GM23338 (cell line): ENCODE measurements around the gene KAT6B. TPM values are rescaled to one million over a fixed set of nuclear protein-coding genes. Genes with fewer than 3 reads are reported as not detected.

Experiments used
- ATAC-seq: fragments of 200-7000 bp; cut with Tn5 transposase; 3 replicates; pipeline ENCODE4 v1.9.1; 2020
- DNase-seq: peaks from one replicate; pipeline ENCODE4 v3.0.0-alpha.2; 2015; ENCODE audit warnings: low spot score
- H2AFZ ChIP-seq: fragments of 200-600 bp; sonication (generic); 2 replicates; pipeline ENCODE4 v1.8.0; 2016; ENCODE audit warnings: antibody characterized with exemption, mild to moderate bottlenecking, moderate library complexity
- H3F3A ChIP-seq: fragments of 200-600 bp; sonication (generic); replicated peaks from 2 replicates; pipeline ENCODE4 v1.8.0; 2017; ENCODE audit warnings: antibody characterized with exemption, mixed run types, low read depth
- H3K27ac ChIP-seq: fragments of 200-600 bp; sonication (generic); 2 replicates; pipeline ENCODE4 v1.6.1; 2016; ENCODE audit warnings: low read depth
- H3K27me3 ChIP-seq: fragments of 200-600 bp; sonication (generic); 2 replicates; pipeline ENCODE4 v1.8.0; 2016; ENCODE audit warnings: mild to moderate bottlenecking, mixed run types, moderate library complexity; ENCODE audit not compliant: insufficient read depth
- H3K36me3 ChIP-seq: fragments of 200-600 bp; sonication (generic); 2 replicates; pipeline ENCODE4 v1.8.0; 2016; ENCODE audit warnings: mild to moderate bottlenecking; ENCODE audit not compliant: insufficient read depth
- H3K4me1 ChIP-seq: fragments of 200-600 bp; sonication (generic); 2 replicates; pipeline ENCODE4 v1.8.0; 2016; ENCODE audit warnings: mild to moderate bottlenecking, moderate library complexity; ENCODE audit not compliant: insufficient read depth
- H3K4me2 ChIP-seq: fragments of 200-600 bp; sonication (generic); 2 replicates; pipeline ENCODE4 v1.7.1; 2017; ENCODE audit warnings: mixed run types
- H3K4me3 ChIP-seq: fragments of 200-600 bp; sonication (generic); 2 replicates; pipeline ENCODE4 v1.6.1; 2016; ENCODE audit warnings: mixed run types
- H3K79me2 ChIP-seq: fragments of 200-600 bp; sonication (generic); replicated peaks from 2 replicates; pipeline ENCODE4 v1.8.0; 2017; ENCODE audit warnings: mild to moderate bottlenecking; ENCODE audit not compliant: insufficient read depth
- H3K9me2 ChIP-seq: fragments of 200-600 bp; sonication (generic); 2 replicates; pipeline ENCODE4 v1.8.0; 2017; ENCODE audit not compliant: insufficient read depth
- H4K20me1 ChIP-seq: fragments of 200-600 bp; sonication (generic); replicated peaks from 2 replicates; pipeline ENCODE4 v1.8.0; 2017; ENCODE audit warnings: mild to moderate bottlenecking; ENCODE audit not compliant: insufficient read depth
- H3K27ac Mint-ChIP-seq: 2 replicates; pipeline ENCODE4 v1.8.0; 2020; ENCODE audit warnings: inconsistent platforms, mild to moderate bottlenecking, moderate library complexity, mixed read lengths
- H3K27me3 Mint-ChIP-seq: 3 replicates; pipeline ENCODE4 v1.8.0; 2022; ENCODE audit warnings: low read depth, mild to moderate bottlenecking, moderate library complexity, mixed read lengths, inconsistent platforms; ENCODE audit not compliant: insufficient read depth, poor library complexity
- H3K36me3 Mint-ChIP-seq: 3 replicates; pipeline ENCODE4 v1.8.0; 2021; ENCODE audit warnings: low read depth, mild to moderate bottlenecking, inconsistent platforms, moderate library complexity, mixed read lengths
- H3K4me1 Mint-ChIP-seq: 3 replicates; pipeline ENCODE4 v1.8.0; 2020; ENCODE audit warnings: mild to moderate bottlenecking, inconsistent platforms, mixed read lengths
- H3K4me3 Mint-ChIP-seq: 3 replicates; pipeline ENCODE4 v1.8.0; 2021; ENCODE audit warnings: moderate library complexity, mild to moderate bottlenecking, inconsistent platforms, mixed read lengths
- H3K9me3 Mint-ChIP-seq: 3 replicates; pipeline ENCODE4 v1.8.0; 2020; ENCODE audit warnings: moderate library complexity, mild to moderate bottlenecking, inconsistent platforms, mixed read lengths
- CREB1 ChIP-seq: fragments of 250-450 bp; sonication (Bioruptor Pico); IDR thresholded peaks from 2 replicates; pipeline ENCODE4 v1.5.0; 2020; ENCODE audit warnings: low read depth, mild to moderate bottlenecking, moderate library complexity
- EZH2 ChIP-seq: fragments of 200-600 bp; sonication (generic); IDR thresholded peaks from one replicate; pipeline ENCODE4 v1.8.0; 2017; ENCODE audit warnings: antibody characterized with exemption, mild to moderate bottlenecking, low read depth; ENCODE audit not compliant: unreplicated experiment
- EZH2phosphoT487 ChIP-seq: fragments of 200-600 bp; sonication (generic); IDR thresholded peaks from one replicate; pipeline ENCODE4 v1.8.1; 2018; ENCODE audit warnings: antibody characterized with exemption; ENCODE audit not compliant: unreplicated experiment
- NANOG ChIP-seq: IDR thresholded peaks from 2 replicates; pipeline ENCODE4 v1.6.1; 2016; ENCODE audit warnings: antibody characterized with exemption, borderline replicate concordance
- POLR2AphosphoS5 ChIP-seq: IDR thresholded peaks from 2 replicates; pipeline ENCODE4 v1.6.1; 2016; ENCODE audit warnings: antibody characterized with exemption, low read depth
- STAT1 ChIP-seq: IDR thresholded peaks from one replicate; pipeline ENCODE4 v1.6.1; 2016; ENCODE audit warnings: antibody characterized with exemption; ENCODE audit not compliant: unreplicated experiment
- ZNF114 ChIP-seq: fragments of 250-450 bp; sonication (Bioruptor Pico); IDR thresholded peaks from 2 replicates; pipeline ENCODE4 v1.5.0; 2020; ENCODE audit warnings: mild to moderate bottlenecking, moderate library complexity
- ZNF331 ChIP-seq: fragments of 250-450 bp; sonication (Bioruptor Pico); IDR thresholded peaks from 2 replicates; pipeline ENCODE4 v1.5.0; 2020; ENCODE audit warnings: low read depth, mild to moderate bottlenecking, moderate library complexity
- polyA plus RNA-seq: library from polyadenylated mRNA; unstranded; fragments of >200 nt; fragmentation: Nextera tagmentation; extraction: Ambion mirVana; gene quantifications from 2 replicates; pipeline ENCODE4 v1.2.1, GENCODE V29; 2016
- total RNA-seq: library from RNA; depleted of rRNA; stranded (reverse); fragments of >200 nt; shearing (Covaris generic); gene quantifications from 2 replicates; pipeline ENCODE4 v1.2.3, GENCODE V29; 2014
- TF ChIP-seq, protein P1 (sequence below): fragments of 250-450 bp; sonication (Bioruptor Pico); IDR thresholded peaks from 2 replicates; pipeline ENCODE4 v1.5.0; 2020; ENCODE audit warnings: mild to moderate bottlenecking, moderate library complexity
- TF ChIP-seq, protein P2 (sequence below): IDR thresholded peaks from 2 replicates; pipeline ENCODE4 v1.6.1; 2016; ENCODE audit warnings: antibody characterized with exemption
- TF ChIP-seq, protein P3 (sequence below): IDR thresholded peaks from one replicate; pipeline ENCODE4 v1.6.1; 2018; ENCODE audit warnings: antibody characterized with exemption; ENCODE audit not compliant: unreplicated experiment

Gene KAT6B
- total and polyA plus RNA-seq, 2 experiments from 2014 or later, result 21.3 to 31.4 TPM

DNA sequence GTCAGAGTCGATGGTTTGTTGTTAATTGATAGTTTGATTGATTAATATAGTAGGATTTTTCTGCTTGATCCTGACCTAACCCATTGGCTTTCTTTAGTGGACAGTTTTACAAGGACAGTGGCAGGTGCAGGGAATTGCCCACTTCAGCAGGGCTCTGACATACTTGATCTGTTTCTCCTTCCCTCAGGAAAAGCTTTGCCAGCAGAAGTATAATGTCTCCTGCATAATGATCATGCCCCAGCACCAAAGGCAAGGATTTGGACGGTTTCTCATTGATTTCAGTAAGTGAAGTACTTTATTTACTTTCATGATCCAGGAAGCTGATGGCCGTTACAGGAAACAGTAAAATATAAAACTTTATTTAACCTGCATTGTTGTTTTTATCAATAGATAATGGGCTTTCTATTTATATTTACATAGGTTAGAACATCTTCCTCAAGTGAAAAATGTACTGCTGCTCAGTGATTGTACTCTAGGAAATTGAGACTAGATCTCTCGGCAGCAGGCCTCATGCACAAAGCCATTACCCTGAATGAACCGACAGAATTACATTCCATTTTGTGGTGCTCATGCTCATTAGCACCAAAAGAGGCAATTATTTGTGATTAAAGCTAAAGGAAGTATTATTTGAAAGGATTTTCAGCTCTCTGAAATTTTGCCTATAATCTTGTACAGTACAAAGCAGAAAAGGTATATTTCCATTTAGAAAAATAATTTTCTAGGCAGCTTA lies 162.6 kb downstream of the KAT6B start:
- Histone ChIP-seq H3K27ac (no peak overlapping the region), H2AFZ (no peak overlapping the region), H3K36me3 (no peaks in the 10 kb centered on the region), H3K9me2 (no peaks in the 10 kb centered on the region), H3K4me3 (no peak overlapping the region), H3K79me2 (no peaks in the 10 kb centered on the region), H3K27me3 (no peaks in the 10 kb centered on the region), H3F3A (no peaks in the 10 kb centered on the region), H3K4me1 (no peaks in the 10 kb centered on the region), H4K20me1 (no peaks in the 10 kb centered on the region), H3K4me2 (no peak overlapping the region)
- Mint-ChIP-seq H3K36me3 (no peaks in the 10 kb centered on the region), H3K27ac (no peak overlapping the region), H3K27me3 (no peaks in the 10 kb centered on the region), H3K4me1 (no peaks in the 10 kb centered on the region), H3K9me3 (no peaks in the 10 kb centered on the region), H3K4me3 (no peak overlapping the region)
- TF ChIP-seq, protein P1, sequence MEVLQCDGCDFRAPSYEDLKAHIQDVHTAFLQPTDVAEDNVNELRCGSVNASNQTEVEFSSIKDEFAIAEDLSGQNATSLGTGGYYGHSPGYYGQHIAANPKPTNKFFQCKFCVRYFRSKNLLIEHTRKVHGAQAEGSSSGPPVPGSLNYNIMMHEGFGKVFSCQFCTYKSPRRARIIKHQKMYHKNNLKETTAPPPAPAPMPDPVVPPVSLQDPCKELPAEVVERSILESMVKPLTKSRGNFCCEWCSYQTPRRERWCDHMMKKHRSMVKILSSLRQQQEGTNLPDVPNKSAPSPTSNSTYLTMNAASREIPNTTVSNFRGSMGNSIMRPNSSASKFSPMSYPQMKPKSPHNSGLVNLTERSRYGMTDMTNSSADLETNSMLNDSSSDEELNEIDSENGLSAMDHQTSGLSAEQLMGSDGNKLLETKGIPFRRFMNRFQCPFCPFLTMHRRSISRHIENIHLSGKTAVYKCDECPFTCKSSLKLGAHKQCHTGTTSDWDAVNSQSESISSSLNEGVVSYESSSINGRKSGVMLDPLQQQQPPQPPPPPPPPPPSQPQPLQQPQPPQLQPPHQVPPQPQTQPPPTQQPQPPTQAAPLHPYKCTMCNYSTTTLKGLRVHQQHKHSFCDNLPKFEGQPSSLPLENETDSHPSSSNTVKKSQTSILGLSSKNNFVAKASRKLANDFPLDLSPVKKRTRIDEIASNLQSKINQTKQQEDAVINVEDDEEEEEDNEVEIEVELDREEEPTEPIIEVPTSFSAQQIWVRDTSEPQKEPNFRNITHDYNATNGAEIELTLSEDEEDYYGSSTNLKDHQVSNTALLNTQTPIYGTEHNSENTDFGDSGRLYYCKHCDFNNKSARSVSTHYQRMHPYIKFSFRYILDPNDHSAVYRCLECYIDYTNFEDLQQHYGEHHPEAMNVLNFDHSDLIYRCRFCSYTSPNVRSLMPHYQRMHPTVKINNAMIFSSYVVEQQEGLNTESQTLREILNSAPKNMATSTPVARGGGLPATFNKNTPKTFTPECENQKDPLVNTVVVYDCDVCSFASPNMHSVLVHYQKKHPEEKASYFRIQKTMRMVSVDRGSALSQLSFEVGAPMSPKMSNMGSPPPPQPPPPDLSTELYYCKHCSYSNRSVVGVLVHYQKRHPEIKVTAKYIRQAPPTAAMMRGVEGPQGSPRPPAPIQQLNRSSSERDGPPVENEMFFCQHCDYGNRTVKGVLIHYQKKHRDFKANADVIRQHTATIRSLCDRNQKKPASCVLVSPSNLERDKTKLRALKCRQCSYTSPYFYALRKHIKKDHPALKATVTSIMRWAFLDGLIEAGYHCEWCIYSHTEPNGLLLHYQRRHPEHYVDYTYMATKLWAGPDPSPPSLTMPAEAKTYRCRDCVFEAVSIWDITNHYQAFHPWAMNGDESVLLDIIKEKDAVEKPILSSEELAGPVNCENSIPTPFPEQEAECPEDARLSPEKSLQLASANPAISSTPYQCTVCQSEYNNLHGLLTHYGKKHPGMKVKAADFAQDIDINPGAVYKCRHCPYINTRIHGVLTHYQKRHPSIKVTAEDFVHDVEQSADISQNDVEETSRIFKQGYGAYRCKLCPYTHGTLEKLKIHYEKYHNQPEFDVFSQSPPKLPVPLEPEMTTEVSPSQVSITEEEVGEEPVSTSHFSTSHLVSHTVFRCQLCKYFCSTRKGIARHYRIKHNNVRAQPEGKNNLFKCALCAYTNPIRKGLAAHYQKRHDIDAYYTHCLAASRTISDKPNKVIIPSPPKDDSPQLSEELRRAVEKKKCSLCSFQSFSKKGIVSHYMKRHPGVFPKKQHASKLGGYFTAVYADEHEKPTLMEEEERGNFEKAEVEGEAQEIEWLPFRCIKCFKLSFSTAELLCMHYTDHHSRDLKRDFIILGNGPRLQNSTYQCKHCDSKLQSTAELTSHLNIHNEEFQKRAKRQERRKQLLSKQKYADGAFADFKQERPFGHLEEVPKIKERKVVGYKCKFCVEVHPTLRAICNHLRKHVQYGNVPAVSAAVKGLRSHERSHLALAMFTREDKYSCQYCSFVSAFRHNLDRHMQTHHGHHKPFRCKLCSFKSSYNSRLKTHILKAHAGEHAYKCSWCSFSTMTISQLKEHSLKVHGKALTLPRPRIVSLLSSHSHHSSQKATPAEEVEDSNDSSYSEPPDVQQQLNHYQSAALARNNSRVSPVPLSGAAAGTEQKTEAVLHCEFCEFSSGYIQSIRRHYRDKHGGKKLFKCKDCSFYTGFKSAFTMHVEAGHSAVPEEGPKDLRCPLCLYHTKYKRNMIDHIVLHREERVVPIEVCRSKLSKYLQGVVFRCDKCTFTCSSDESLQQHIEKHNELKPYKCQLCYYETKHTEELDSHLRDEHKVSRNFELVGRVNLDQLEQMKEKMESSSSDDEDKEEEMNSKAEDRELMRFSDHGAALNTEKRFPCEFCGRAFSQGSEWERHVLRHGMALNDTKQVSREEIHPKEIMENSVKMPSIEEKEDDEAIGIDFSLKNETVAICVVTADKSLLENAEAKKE (CRISPR knock-in tag), result no peak
- no peak for TF ChIP-seq ZNF114 (CRISPR knock-in tag)
- TF ChIP-seq, protein P2, sequence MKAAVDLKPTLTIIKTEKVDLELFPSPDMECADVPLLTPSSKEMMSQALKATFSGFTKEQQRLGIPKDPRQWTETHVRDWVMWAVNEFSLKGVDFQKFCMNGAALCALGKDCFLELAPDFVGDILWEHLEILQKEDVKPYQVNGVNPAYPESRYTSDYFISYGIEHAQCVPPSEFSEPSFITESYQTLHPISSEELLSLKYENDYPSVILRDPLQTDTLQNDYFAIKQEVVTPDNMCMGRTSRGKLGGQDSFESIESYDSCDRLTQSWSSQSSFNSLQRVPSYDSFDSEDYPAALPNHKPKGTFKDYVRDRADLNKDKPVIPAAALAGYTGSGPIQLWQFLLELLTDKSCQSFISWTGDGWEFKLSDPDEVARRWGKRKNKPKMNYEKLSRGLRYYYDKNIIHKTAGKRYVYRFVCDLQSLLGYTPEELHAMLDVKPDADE, result no peak
- no peak for TF ChIP-seq ZNF331 (CRISPR knock-in tag)
- TF ChIP-seq POLR2AphosphoS5, result no peak
- no peak for TF ChIP-seq STAT1
- no peak for TF ChIP-seq CREB1 (CRISPR knock-in tag)
- TF ChIP-seq NANOG, result no peak
- TF ChIP-seq, protein P3, sequence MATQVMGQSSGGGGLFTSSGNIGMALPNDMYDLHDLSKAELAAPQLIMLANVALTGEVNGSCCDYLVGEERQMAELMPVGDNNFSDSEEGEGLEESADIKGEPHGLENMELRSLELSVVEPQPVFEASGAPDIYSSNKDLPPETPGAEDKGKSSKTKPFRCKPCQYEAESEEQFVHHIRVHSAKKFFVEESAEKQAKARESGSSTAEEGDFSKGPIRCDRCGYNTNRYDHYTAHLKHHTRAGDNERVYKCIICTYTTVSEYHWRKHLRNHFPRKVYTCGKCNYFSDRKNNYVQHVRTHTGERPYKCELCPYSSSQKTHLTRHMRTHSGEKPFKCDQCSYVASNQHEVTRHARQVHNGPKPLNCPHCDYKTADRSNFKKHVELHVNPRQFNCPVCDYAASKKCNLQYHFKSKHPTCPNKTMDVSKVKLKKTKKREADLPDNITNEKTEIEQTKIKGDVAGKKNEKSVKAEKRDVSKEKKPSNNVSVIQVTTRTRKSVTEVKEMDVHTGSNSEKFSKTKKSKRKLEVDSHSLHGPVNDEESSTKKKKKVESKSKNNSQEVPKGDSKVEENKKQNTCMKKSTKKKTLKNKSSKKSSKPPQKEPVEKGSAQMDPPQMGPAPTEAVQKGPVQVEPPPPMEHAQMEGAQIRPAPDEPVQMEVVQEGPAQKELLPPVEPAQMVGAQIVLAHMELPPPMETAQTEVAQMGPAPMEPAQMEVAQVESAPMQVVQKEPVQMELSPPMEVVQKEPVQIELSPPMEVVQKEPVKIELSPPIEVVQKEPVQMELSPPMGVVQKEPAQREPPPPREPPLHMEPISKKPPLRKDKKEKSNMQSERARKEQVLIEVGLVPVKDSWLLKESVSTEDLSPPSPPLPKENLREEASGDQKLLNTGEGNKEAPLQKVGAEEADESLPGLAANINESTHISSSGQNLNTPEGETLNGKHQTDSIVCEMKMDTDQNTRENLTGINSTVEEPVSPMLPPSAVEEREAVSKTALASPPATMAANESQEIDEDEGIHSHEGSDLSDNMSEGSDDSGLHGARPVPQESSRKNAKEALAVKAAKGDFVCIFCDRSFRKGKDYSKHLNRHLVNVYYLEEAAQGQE, result no peak
- TF ChIP-seq EZH2, result no peak
- TF ChIP-seq EZH2phosphoT487, result no peak
- ATAC-seq (no peak), DNase-seq (no peak)
